ENCODE results near the gene BRSK1.
A peak's percentile ranks its signal among the peaks of the same experiment; 100 is the strongest.

Gene BRSK1

GRCh38 chr19:55256562-55257460 is 27.0 kb upstream of the BRSK1 start:
- TF ChIP-seq SIN3A (IDR thresholded peaks at IDR 0.05; ENCODE audit: borderline replicate concordance, insufficient read depth, low read length) (no peak), POLR2AphosphoS5 (IDR thresholded peaks at IDR 0.05; ENCODE audit: low read depth, low read length) (no peak), FOXP2 (optimal IDR thresholded peaks at IDR 0.05; ENCODE audit: borderline replicate concordance, extremely low read depth, extremely low read length, insufficient read depth) (no peak), TAF1 (IDR thresholded peaks at IDR 0.05; ENCODE audit: borderline replicate concordance, insufficient read depth, low read length) (no peak)
- TF ChIP-seq, protein P1, sequence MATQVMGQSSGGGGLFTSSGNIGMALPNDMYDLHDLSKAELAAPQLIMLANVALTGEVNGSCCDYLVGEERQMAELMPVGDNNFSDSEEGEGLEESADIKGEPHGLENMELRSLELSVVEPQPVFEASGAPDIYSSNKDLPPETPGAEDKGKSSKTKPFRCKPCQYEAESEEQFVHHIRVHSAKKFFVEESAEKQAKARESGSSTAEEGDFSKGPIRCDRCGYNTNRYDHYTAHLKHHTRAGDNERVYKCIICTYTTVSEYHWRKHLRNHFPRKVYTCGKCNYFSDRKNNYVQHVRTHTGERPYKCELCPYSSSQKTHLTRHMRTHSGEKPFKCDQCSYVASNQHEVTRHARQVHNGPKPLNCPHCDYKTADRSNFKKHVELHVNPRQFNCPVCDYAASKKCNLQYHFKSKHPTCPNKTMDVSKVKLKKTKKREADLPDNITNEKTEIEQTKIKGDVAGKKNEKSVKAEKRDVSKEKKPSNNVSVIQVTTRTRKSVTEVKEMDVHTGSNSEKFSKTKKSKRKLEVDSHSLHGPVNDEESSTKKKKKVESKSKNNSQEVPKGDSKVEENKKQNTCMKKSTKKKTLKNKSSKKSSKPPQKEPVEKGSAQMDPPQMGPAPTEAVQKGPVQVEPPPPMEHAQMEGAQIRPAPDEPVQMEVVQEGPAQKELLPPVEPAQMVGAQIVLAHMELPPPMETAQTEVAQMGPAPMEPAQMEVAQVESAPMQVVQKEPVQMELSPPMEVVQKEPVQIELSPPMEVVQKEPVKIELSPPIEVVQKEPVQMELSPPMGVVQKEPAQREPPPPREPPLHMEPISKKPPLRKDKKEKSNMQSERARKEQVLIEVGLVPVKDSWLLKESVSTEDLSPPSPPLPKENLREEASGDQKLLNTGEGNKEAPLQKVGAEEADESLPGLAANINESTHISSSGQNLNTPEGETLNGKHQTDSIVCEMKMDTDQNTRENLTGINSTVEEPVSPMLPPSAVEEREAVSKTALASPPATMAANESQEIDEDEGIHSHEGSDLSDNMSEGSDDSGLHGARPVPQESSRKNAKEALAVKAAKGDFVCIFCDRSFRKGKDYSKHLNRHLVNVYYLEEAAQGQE (IDR thresholded peaks at IDR 0.05; ENCODE audit: insufficient read depth in 1 of 2, low read depth in 2 of 2, low read length in 2 of 2) = no peak

DNA sequence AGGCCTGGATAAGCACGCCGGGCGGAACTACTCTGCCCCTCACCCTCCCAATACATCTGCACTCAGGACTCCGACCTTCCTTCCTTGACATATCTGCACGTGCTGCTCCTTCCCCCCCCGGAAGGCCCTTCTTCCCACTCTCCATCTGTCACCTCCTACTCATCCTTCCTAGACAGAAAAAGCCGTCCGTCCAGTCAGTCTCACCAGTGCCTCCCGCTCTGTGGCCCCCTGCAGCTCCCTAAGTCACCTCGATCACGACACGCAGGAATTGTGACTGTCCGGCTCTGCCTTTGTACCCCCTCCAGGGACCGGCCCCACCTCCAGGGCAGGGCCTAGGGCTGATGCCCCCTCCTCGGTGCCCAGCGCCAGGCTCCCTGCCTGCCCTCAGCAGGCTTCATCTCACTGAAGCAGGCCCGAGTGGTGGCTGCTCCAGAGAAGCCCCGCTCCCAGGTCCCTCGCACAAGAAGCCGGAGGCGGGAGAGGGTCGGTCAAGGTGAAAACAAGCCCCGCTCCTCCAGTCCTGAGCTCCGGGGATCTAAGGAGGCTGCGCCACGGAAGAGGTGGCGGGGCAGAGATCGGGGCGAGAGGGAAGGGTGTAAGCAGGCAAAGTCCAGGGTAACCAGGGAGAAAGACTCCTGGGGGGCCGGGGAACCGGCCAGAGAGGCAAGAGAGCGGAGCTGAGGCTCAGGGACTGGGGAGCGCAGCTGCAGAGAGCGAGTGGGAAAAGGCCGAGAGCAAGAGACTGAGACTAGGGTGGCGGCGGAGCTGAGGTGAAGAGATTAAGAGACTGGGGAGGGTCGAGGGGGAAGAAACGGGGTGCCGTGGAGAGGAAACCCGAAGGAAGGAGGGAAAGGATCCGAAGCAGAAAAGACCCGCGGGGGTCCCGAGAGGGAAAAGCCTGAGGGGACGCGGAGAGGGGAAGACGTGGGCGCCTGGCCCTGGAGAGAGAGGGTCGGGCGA is 26.1 kb upstream of the BRSK1 start:
- TF ChIP-seq TAF1 (IDR thresholded peaks at IDR 0.05; ENCODE audit: borderline replicate concordance, insufficient read depth, low read length) (peak; percentile 52; the same call in 1 of the 2 replicates), POLR2AphosphoS5 (IDR thresholded peaks at IDR 0.05; ENCODE audit: low read depth, low read length) (no peak), SIN3A (IDR thresholded peaks at IDR 0.05; ENCODE audit: borderline replicate concordance, insufficient read depth, low read length) (peak; percentile 99)
- TF ChIP-seq, protein P1 (IDR thresholded peaks at IDR 0.05; ENCODE audit: insufficient read depth in 1 of 2, low read depth in 2 of 2, low read length in 2 of 2) = 0 out of 4 replicates have a peak, but pooled peaks of 1 of the 2 experiments have one; percentile 18

DNA sequence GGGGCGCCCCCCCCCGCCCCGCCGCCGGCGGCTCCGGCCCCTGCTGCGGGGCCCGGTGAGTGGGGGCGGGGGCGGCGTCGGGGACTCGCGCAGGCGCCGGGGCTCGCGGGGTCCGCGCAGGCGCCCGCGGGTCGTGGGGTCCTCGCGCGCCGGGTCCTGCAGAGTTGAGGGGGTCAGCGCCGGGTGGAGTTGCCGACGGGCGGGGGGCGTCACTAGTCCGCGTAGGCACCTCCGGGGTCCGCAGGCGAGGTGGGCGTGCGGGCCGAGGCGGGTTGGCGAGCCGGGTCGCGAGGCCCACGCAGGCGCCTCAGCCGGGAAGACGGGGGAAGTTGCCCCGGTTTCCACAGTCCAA is 25.3 kb upstream of the BRSK1 start:
- TF ChIP-seq POLR2AphosphoS5 (IDR thresholded peaks at IDR 0.05; ENCODE audit: low read depth, low read length) = no peak
- no peak for TF ChIP-seq FOXP2 (optimal IDR thresholded peaks at IDR 0.05; ENCODE audit: borderline replicate concordance, extremely low read depth, extremely low read length, insufficient read depth)
- TF ChIP-seq TAF1 (IDR thresholded peaks at IDR 0.05; ENCODE audit: borderline replicate concordance, insufficient read depth, low read length) = no peak
- TF ChIP-seq, protein P1 (IDR thresholded peaks at IDR 0.05; ENCODE audit: insufficient read depth in 1 of 2, low read depth in 2 of 2, low read length in 2 of 2) = no peak
- no peak for TF ChIP-seq SIN3A (IDR thresholded peaks at IDR 0.05; ENCODE audit: borderline replicate concordance, insufficient read depth, low read length)

- TF ChIP-seq TAF1 (IDR thresholded peaks at IDR 0.05; ENCODE audit: borderline replicate concordance, insufficient read depth, low read length) (peak; percentile 96; the same call in 1 of the 2 replicates), POLR2AphosphoS5 (IDR thresholded peaks at IDR 0.05; ENCODE audit: low read depth, low read length) (peak; percentile 82), SIN3A (IDR thresholded peaks at IDR 0.05; ENCODE audit: borderline replicate concordance, insufficient read depth, low read length) (peak; percentile 22), FOXP2 (optimal IDR thresholded peaks at IDR 0.05; ENCODE audit: borderline replicate concordance, extremely low read depth, extremely low read length, insufficient read depth) (peak; percentile 86)
- TF ChIP-seq, protein P1 (IDR thresholded peaks at IDR 0.05; ENCODE audit: insufficient read depth in 1 of 2, low read depth in 2 of 2, low read length in 2 of 2) = peak; percentile 54 to 72; a peak in 1 of 4 replicates
These were observed 24.8 kb upstream of the BRSK1 start, which contains the start of gene PPP6R1 for GRCh38 chr19:55258828-55259539. PPP6R1 (minus strand) TSS chr19:55259017; CDS start chr19:55247103, 11,914 bp downstream.
